LHCN-M2 (cell line): ENCODE measurements around the gene MACROD2. TPM values are rescaled to one million over a fixed set of nuclear protein-coding genes. Genes with fewer than 3 reads are reported as not detected.
A peak's percentile ranks its signal among the peaks of the same experiment; 100 is the strongest.

Experiments
- DNase-seq: peaks from one replicate; pipeline ENCODE4 v3.0.0-alpha.2; 2012; ENCODE audit warnings: low read depth
- total RNA-seq: library from RNA; depleted of rRNA; stranded (reverse); fragments of >200 nt; gene quantifications from 2 replicates; pipeline ENCODE4 v1.2.3, GENCODE V29; 2014

The MACROD2 gene
- total RNA-seq, 1 experiment from 2014 or later: 1.1 TPM

- DNase-seq: no peak
Observed at GRCh38 chr20:14707026-14707680, 711.8 kb downstream of the MACROD2 start.

DNA sequence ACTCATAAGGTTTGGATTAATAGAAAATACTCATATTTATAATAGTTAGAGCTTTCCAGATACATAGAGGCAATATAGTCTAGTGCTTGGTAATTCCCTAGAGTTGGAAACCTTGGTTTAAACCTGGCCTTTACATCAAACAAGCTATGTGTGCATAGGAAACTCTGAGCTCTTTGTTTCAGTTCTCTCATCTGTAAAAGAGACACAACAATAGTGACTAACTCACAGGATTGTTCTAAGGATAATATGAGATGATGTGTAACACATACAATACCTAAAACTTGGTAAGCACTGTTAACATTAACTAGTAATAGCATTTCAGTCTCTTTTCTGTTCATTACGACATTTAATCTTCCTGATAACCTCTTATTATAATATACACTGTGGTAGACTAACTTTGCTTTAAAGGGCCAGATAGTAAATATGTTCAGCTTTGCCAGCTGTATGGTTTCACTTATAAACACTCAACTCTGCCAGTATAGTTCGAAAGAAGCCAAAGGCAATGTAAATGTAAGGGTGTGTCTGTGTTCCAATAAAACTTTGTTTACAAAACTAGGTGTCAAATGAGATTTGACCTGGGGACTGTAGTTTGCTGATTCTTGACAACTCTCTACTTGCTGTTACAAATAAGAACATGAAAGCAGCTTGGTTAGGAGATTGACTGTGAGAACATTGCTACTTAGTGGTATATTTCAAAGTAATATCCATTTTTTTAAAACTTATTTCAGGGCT lies 712.7 kb downstream of the MACROD2 start:
- no peak for DNase-seq

DNA sequence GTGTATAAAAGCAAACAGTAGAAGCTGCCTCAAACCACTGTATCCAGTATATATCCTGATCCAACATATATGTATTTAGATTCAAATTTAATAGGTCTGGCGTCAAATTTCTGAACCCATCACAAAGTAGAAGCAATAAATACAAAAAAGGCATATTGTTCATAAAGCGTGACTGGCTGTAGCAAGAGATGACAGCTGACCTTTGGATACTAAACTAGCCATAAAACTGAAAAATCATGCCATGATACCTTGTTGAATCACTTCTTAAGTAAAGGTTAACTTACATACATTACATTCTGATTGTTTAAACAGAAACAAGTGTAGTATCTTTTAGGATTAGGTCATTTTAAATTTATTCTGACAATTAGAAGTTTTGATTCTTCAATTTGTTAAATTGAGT lies 714.1 kb downstream of the MACROD2 start:
- DNase-seq: no peak

DNA sequence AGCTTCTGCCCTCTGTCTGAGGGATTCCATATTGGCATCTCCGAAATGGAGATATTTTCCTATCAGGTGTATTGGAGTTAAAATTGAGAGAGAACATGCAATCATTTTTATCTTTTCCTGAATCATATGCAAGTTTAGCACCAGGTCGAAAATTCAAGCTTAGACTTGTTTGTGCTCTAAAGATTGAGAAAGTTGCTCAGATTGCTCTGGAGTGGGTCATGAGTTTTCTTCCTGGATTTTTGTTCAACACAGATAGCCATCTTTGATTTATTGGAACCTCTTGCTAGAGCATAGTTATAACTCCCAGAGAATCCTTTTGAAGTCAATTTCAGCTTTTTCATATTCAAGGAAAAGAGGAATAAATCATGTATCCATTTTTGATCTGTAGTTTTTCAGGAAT lies 715.6 kb downstream of the MACROD2 start:
- DNase-seq: no peak

GRCh38 chr20:14711652-14712051 lies 716.3 kb downstream of the MACROD2 start:
- no peak for DNase-seq

DNA sequence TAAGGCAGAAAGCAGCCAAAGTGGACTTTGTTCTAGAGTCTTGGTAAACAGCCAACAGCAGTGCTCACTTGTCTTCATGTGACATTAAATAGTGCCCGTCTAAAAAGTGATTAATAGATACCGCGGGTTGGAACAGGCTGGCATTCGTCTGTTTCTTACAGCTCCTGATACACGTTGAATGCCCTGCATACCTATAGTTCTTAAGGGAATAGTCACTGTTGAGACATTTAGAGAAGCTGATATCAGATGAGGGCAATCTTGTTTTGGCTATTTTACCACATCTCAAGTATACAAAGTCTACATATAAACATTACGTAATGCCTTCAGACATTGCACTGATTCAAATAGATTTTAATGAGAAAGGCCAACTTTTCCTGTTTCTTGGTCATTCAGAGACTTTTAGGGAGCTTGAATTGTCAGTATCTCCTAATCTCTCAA lies 717.0 kb downstream of the MACROD2 start:
- DNase-seq: peak; percentile 43

- no peak for DNase-seq
Observed at GRCh38 chr20:14715400-14715799, 720.1 kb downstream of the MACROD2 start.

GRCh38 chr20:14716351-14716801 lies 721.1 kb downstream of the MACROD2 start:
- no peak for DNase-seq

GRCh38 chr20:14717134-14717999 lies 722.1 kb downstream of the MACROD2 start:
- no peak for DNase-seq

- DNase-seq: no peak
Observed at GRCh38 chr20:14720251-14720650, 724.9 kb downstream of the MACROD2 start.

GRCh38 chr20:14721926-14722452 lies 726.7 kb downstream of the MACROD2 start:
- no peak for DNase-seq

- DNase-seq: no peak
Observed at GRCh38 chr20:14723614-14724013, 728.3 kb downstream of the MACROD2 start.

GRCh38 chr20:14724036-14724435 lies 728.7 kb downstream of the MACROD2 start:
- no peak for DNase-seq

DNA sequence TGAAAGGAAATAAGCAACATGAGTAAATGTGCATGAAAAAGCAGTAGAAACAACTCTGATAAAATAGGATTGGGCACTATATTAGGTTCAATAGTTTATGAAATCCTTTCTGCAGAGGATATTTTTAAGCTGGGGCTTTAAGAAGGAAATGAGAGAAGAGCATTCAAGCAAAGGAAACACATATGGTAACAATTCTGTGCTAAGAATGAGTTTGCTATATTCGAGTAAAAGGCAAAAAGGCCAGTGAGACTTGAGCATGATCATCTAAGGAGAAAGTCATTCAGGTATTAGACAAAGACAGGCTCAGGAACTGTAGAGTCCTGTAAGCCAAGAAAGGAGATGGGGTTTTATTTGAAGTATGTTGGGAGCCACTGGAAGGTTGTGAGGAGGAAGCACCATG lies 729.2 kb downstream of the MACROD2 start:
- DNase-seq: no peak

- no peak for DNase-seq
Observed at GRCh38 chr20:14726591-14726990, 731.3 kb downstream of the MACROD2 start.

GRCh38 chr20:14727485-14728150 lies 732.3 kb downstream of the MACROD2 start:
- no peak for DNase-seq

DNA sequence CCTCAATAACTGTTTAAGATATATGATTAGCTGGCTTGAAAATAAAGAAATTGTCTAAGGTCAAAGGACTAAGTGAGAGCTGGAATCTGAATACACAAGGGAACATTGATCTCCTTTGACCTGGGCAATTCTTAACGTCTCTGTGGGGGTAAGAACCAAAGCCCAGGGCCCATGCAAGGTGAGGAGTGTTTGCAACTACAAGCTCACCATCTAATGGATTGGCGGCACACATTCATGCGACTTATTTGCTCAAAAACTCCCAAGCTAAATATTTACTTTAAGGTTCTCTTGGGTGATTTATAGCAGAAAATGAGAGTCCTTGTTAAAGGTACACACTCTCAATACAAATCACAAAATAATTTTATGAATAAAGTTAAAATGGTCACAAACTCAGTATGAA lies 734.1 kb downstream of the MACROD2 start:
- no peak for DNase-seq

DNA sequence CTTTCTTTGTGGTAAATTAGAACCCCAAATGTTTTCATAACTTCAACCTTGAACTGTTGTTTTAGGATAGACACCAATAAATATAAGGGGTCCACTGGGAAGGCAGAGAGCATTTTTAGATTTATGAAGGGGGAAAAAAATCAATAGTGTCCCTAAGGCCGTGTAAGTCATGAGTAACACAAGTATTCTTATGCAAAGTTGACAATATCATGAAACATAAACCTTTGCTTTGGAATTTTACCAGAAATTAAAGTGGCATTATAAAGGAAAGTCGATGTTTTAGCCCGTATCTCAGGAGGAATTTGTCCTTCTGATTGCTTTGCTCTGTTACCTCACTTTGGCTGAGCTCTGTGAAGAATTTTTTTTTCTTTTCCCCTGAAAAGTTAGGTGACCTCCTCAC lies 737.0 kb downstream of the MACROD2 start:
- no peak for DNase-seq

- DNase-seq: no peak
Observed at GRCh38 chr20:14732996-14733395, 737.7 kb downstream of the MACROD2 start.

DNA sequence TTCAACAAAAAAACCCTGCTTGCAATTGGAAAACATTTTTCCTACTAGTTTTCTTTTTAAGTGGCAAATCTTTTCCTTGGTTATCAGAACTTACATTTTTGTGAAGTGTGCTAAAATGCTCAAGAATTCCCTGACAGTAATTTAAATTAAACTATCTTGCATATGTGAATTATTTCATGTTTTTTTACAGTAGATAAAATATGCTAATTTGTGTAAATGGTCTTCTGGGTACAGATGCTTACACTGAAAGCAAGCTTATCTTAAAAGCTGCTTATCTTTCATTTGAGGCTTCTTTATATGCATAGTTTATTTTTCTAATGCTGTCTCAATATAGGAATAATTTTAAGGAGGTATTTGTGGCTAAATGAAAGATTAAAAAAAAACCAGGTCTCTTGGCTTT lies 745.1 kb downstream of the MACROD2 start:
- no peak for DNase-seq

GRCh38 chr20:14741616-14742015 lies 746.3 kb downstream of the MACROD2 start:
- no peak for DNase-seq
